GM18517 (cell line): ENCODE data around the gene BANK1.
"Not testable (repeated sequence)": the region's sequence is repeated elsewhere in the genome, so short reads cannot be mapped to it uniquely, and the experiment has no call there.

Experiments used
- ATAC-seq: cut with Tn5 transposase; IDR thresholded peaks from one replicate; pipeline ENCODE4 v1.9.1; 2021; ENCODE audit warnings: mild to moderate bottlenecking, moderate library complexity; ENCODE audit not compliant: unreplicated experiment

The BANK1 gene

DNA sequence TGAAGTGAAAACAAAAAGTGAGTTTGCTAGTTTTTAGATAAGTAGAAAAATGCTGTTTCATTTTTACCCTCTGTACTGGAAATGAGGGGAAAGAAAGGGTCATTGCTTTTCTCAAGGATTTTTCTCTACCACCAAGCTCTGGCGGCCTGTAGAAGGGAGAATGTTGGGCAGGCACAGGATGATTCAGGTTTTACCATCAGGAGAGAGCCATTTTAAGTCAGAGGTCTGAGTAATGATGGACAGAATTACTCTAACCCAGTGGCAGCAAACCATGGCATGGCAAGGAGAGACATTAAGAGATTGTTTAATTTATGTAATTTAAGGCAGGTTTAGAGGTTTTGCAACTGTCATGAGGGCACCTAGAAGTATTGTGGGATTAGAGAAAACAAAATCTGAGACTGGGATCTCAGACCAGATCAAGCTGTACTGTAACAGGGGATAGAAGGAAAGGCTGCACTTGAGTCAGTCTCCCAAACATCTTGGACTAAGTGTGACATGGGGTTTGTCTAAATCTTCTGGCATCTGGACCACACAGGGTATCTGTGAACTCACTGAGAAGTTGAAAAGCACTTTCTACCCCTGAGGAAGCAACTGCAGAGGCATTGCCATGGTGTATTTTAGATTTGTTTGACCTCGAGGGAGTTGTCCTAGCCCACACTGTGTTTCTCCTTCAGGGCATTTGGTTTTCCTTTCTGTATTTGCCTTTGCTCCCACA is 81.6 kb downstream of the BANK1 start:
- ATAC-seq = no peak

DNA sequence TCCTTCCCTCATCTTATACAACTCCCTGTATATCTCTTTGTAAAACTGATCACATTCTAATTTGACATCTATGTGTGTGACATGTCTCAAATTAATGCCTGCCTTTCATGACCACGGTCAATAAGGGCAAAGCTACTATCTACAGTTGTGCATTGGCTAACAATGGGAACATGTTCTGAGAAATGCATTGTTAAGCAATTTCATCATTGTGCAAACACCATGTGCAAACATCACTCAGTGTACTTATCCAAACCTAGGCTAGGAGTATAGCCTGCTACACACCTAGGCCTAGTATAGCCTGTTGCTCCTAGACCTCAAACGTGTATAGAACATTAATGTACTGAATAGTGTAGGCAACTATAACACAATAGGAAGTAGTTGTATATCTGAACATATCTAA is 95.0 kb downstream of the BANK1 start:
- no peak for ATAC-seq

DNA sequence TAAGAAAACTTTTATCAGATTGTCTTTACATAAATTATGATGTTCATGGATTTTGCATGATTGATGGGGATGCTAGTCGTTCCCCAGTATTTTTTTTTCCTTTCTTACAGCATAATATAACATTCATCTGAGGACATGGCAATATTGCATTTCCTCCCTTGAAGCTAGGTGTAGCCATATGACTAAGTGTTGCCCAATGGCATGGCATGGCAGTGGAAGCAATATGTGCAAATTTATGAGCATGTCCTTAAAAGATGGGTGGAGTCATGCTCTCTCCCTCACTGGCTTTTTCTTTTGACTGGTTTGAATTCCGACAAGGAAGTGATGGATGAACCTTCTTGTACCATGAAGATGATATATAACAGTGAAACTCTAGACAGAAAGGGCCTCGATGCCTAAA is 96.3 kb downstream of the BANK1 start:
- no peak for ATAC-seq

GRCh38 chr4:101888472-101888871 is 97.9 kb downstream of the BANK1 start:
- no peak for ATAC-seq

DNA sequence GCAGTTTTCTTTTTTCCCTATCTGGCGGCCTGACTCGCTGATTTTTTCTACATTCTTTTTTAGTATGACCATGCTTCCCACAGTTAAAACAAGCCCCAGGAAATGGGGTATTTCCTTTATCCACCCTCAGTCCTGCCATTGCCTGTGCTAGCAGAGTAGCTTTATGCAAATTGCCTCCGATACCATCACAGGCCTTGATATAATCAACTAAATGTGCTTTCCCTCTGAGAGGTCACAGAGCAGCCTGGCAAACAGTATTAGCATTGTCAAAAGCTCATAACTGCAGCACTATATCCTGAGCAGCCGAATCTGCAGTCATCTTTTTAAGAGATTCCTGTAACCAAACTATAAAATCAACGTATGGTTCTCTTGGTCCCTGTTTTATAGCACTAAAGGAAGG is 115.0 kb downstream of the BANK1 start:
- not testable (repeated sequence) for ATAC-seq

DNA sequence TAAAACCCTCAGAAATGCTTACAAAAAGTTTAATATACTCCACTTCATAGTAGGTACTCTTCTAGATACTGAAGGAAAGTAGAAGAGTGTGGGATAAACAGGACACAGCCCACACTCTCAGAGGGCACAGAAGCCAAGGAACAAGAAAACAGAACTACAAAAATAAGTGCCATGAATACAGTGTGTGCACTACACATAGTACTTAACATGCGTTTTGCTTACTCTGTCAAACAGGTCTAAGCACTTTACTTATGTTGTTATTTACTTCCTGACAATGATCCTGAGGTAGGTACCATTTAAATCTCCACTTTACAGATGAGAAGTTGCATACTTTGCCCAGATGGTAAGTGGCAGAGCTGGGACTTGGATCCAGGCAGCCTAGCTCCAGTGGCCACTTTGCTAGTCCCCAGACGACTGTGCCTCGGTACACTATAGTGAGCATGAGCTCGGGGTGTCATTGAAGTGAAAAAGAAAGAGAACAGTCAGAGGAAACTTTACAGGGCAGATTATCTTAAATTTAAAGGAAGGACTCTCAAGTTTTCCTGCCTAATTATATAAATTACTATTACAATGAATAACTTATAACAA is 120.3 kb downstream of the BANK1 start:
- no peak for ATAC-seq

DNA sequence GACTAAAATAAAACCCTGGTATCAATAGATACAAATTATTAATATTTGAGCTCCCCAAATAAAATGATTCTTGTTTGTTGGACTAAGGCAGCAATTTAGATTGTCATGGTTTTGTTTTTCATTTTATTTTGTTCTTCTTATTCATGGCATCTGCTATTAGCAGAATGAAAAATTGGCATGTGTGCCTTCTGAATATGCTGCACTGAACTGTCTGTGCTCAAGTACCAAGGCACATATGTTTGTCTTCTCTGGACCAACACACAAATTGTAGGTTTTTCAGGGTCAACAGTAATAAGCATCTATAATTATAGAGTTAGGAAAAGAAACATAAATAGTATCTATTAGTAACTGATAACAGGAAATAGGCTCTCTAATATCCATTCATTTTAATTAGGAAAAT is 121.1 kb downstream of the BANK1 start:
- ATAC-seq = no peak

GRCh38 chr4:101914761-101915160 is 124.2 kb downstream of the BANK1 start:
- no peak for ATAC-seq

- no peak for ATAC-seq
Measured at GRCh38 chr4:101919373-101919977, 128.9 kb downstream of the BANK1 start.

DNA sequence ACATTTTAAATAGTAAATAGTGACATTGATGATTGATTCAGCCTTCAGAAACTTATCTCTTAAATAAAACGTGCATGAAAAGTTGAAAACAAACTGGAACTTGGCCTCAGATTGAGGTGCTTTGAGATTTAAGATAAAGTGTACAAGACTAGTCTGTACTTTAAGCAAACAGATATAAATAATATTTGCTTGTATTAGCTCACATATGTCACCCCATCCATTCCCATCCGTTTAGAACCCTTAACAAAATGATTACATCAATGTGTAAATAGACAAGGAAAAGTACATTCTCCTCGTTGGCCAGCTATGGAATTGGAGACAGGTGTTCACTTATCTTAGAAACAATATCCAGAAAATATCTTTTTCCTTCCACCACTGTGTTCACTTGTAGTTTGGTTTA is 130.8 kb downstream of the BANK1 start:
- ATAC-seq = no peak

DNA sequence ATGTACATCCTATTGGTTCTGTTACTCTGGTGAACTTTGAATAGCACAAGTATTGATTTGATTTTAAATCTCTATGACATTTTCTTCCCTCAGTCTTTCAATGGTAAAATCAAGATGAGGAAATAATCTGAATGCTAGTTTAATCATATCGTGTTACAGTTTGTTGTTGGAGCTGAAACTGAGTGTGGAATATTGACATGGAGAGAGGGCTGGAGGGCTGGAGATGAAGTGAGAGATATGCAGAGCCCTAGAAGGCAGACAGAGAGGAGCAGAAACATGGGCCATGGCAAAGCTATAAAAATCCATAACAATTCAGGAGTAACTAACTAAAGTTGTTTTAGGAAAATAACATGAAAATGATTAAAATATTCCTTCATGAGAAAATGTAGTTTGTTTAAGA is 141.1 kb downstream of the BANK1 start:
- no peak for ATAC-seq

DNA sequence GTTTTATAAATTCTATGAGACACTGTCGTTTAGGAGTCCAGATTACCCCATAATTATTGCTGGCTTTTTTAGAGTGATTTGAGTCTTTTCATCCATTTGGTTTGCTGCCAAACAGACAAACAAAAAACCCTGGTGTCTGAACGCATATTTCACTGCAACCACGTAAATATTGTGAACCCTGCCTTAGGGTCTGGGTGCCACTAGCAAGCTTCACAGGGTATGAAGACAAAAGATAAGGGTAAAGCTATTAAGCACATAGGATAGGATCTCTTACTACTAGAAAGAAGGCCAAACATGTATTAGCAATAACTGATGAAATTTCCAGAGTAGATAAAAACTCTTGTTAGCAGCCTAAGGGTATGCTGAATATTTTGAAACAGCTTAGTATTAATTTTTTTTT is 143.3 kb downstream of the BANK1 start:
- no peak for ATAC-seq

GRCh38 chr4:101938836-101939235 is 148.3 kb downstream of the BANK1 start:
- no peak for ATAC-seq

- no peak for ATAC-seq
Measured at GRCh38 chr4:101941816-101942358, 151.4 kb downstream of the BANK1 start.

- no peak for ATAC-seq
Measured at GRCh38 chr4:101942891-101943290, 152.4 kb downstream of the BANK1 start.

GRCh38 chr4:101944649-101945048 is 154.1 kb downstream of the BANK1 start:
- ATAC-seq = no peak

DNA sequence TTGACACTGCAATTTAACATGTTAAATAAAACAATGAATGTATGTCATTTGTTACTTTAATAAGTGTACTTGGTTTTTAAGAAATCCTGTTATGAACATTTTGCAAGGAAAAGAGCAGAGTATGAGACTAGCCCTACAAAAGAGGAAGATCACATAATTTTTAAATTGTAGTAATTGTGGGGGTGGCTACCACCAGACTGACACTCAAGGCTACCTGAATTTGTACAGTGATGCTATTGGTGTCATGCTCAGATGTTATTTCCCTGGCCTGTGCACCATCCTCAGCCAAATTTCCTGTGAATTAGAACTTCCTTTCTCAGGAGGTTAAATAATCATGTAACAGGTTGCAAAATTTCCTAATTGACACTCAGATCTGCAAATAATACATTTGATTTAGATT is 157.5 kb downstream of the BANK1 start:
- no peak for ATAC-seq

GRCh38 chr4:101948951-101949350 is 158.4 kb downstream of the BANK1 start:
- ATAC-seq = no peak

DNA sequence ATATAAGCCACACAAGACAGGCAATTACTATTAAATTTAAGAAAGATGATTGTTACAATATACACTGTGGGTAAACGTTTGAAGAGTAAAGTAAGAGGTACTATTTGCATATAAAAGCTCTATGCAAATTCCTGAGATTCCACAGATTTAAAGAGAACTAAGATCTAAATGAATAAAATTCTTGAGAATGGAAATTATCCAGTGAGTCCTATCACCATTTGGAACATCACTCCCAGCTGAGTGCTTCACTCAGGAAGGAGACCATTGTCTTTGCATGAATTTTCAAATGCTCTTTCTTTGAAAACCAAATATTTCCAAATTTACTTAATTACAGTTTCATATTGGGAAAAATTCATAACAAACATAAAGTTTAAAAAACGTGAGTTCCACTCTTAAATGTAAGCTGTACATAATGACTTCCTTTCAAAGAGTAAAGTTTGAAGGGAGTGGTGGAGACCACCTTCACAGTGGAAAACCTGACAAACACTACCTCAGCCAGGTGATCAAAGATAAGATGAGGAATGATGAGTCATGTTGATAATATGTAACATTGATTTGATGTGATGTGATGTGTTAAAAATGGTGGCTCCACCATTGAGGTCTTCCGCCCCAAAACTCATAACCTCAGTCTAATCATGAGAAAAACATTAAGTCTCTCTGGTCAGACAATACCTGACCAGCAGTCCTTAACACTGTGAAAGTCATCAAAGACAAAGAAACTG is 159.9 kb downstream of the BANK1 start:
- ATAC-seq = no peak

DNA sequence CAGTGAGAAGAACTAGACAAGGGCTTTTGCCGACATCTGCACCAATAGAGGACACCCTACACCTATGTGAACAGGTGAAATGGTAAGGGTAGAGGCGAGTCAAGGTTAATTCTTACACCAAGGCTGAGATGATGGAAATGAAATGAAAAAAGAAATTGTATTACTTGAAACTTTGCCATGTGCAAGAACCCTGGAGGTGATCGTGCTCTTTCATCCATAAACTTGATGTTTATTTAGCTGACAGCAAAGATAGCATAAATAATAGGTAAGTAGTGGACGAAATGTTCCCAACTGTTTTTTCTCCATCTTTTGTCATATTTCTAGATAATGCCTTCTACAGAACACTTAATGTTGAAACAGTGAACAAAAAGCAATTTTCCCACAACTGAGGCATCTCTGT is 162.5 kb downstream of the BANK1 start:
- no peak for ATAC-seq

DNA sequence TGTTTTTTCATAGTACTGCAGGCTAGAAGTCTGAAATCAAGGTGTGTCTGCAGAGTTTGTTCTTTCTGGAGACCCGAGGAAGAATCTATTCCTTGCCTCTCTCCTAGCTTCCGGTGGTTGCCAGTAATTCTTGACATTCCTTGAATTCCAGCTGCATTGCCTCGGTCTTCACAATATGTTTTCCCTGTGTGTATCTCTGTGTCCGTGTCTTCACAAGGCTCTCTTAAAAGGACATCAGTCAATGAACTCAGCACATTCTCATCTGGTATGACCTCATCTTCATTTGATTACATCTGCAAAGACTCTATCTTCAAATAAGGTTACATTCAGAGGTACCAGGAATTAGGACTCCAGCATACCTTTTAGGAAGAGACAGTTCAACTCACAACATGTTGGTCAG is 163.4 kb downstream of the BANK1 start:
- no peak for ATAC-seq

DNA sequence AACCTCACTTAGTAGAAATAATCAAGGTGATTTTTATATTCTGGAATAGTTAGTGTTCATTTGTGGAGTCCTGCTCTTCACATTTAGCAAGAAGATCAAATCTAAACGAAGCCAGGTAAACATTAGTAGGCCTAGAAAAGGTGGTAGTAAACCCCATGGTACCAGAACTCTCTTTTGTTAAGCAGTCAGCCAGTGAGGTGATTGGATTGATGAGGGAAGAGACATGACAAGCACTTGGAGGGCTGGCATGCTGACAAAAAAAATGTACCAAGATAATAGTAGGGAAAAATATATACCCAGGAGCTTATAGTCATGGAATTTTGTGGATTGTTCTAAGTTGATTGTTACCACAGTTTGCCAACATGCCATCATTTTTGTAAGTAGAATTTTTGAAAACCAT is 163.8 kb downstream of the BANK1 start:
- no peak for ATAC-seq
